Fibroblast of lung (primary cell): ENCODE results near the gene MGAT4A. TPM values are rescaled to one million over a fixed set of nuclear protein-coding genes. Genes with fewer than 3 reads are reported as not detected.

Source experiments
- DNase-seq, 2 donors: peaks; one replicate each; pipeline versions ENCODE4 v3.0.0 to v3.0.0-alpha.2; 2010; ENCODE audit warnings: low read depth in 2 of 2
- H2AFZ ChIP-seq: 2 replicates; pipeline ENCODE4 v1.5.1; 2012; ENCODE audit warnings: low read length, control low read depth, inconsistent platforms
- H3K27ac ChIP-seq: 2 replicates; pipeline ENCODE4 v1.5.1; 2011; ENCODE audit warnings: low read length, control low read depth; ENCODE audit not compliant: insufficient read depth
- H3K27me3 ChIP-seq: 2 replicates; pipeline ENCODE4 v1.5.1; 2011; ENCODE audit warnings: mild to moderate bottlenecking, low read length; ENCODE audit not compliant: control insufficient read depth, insufficient read depth
- H3K36me3 ChIP-seq: 2 replicates; pipeline ENCODE4 v1.5.1; 2011; ENCODE audit warnings: low read length; ENCODE audit not compliant: control insufficient read depth, insufficient read depth
- H3K4me1 ChIP-seq: 2 replicates; pipeline ENCODE4 v1.5.1; 2011; ENCODE audit warnings: low read length; ENCODE audit not compliant: control insufficient read depth, insufficient read depth; ENCODE audit errors: extremely low read depth
- H3K4me2 ChIP-seq: 2 replicates; pipeline ENCODE4 v1.5.1; 2011; ENCODE audit warnings: low read length, control low read depth; ENCODE audit not compliant: insufficient read depth; ENCODE audit errors: extremely low read depth
- H3K4me3 ChIP-seq, 4 experiments: fragments of 200-600 bp in 1 of 4; sonication (generic) in 1 of 4; replicated peaks in 1 of 4; 2 replicates each; pipeline ENCODE4 v1.5.1; 2011 to 2016; ENCODE audit warnings: low read length in 4 of 4, low read depth in 3 of 4, mild to moderate bottlenecking in 3 of 4, control low read depth in 2 of 4, inconsistent platforms in 1 of 4, mixed read lengths in 1 of 4; ENCODE audit not compliant: insufficient read depth in 1 of 4; ENCODE audit errors: control extremely low read depth in 1 of 4
- H3K79me2 ChIP-seq: 2 replicates; pipeline ENCODE4 v1.5.1; 2012; ENCODE audit warnings: mild to moderate bottlenecking, low read length, inconsistent platforms; ENCODE audit not compliant: control insufficient read depth, insufficient read depth
- H3K9ac ChIP-seq: 2 replicates; pipeline ENCODE4 v1.5.1; 2011; ENCODE audit warnings: mild to moderate bottlenecking, low read length, control low read depth; ENCODE audit not compliant: insufficient read depth
- H3K9me3 ChIP-seq: 2 replicates; pipeline ENCODE4 v1.5.1; 2012; ENCODE audit warnings: low read depth, low read length; ENCODE audit not compliant: control insufficient read depth, insufficient read depth
- H4K20me1 ChIP-seq: 2 replicates; pipeline ENCODE4 v1.5.1; 2011; ENCODE audit warnings: low read length; ENCODE audit not compliant: control insufficient read depth, insufficient read depth; ENCODE audit errors: extremely low read depth
- CTCF ChIP-seq, 2 donors: IDR thresholded peaks in 1 of 2; conservative IDR thresholded peaks in 1 of 2; 1 replicate in 1 of 2; 2 replicates in 1 of 2; pipeline ENCODE4 v1.5.1; 2011 to 2012; ENCODE audit warnings: low read length in 2 of 2, control low read depth in 1 of 2, inconsistent platforms in 1 of 2, low read depth in 1 of 2, mild to moderate bottlenecking in 1 of 2
- EZH2 ChIP-seq: IDR thresholded peaks from 2 replicates; pipeline ENCODE4 v1.5.1; 2012; ENCODE audit warnings: low read length, control low read depth, mild to moderate bottlenecking; ENCODE audit errors: missing control alignments
- polyA plus RNA-seq, 2 donors: library from polyadenylated mRNA; depleted of rRNA in 1 of 2; stranded (reverse) in 1 of 2; unstranded in 1 of 2; fragments of >200 nt; gene quantifications; 2 replicates each; pipeline ENCODE4 v1.2.1, GENCODE V29; 2011 to 2012; ENCODE audit warnings: missing spikeins in 1 of 2
- total RNA-seq: library from RNA; depleted of rRNA; stranded (reverse); fragments of >200 nt; gene quantifications from 2 replicates; pipeline ENCODE4 v1.2.1, GENCODE V29; 2014

The MGAT4A gene
- total and polyA plus RNA-seq, 2 donors (not counting 1 experiment from before 2014, with no cell fraction given) = 0.10 to 0.17 TPM

GRCh38 chr2:98589489-98589888 lies 141.4 kb downstream of the MGAT4A start:
- Histone ChIP-seq H3K4me2 (no peak overlapping the region), H3K27ac (no peak overlapping the region), H2AFZ (no peak overlapping the region), H3K27me3 (no peaks in the 10 kb centered on the region), H3K4me1 (no peaks in the 10 kb centered on the region), H3K79me2 (no peaks in the 10 kb centered on the region), H3K4me3 (no peak overlapping the region), H3K9ac (no peak overlapping the region), H4K20me1 (no peaks in the 10 kb centered on the region), H3K36me3 (no peaks in the 10 kb centered on the region), H3K9me3 (no peaks in the 10 kb centered on the region)
- TF ChIP-seq CTCF (conservative IDR thresholded peaks at IDR 0.05 in 1 of 2, IDR thresholded peaks at IDR 0.05 in 1 of 2; ENCODE audit: low read depth in 1 of 2, low read length in 2 of 2) = no peak
- TF ChIP-seq EZH2 = no peak
- DNase-seq = no peak

GRCh38 chr2:98588880-98589431 lies 142.0 kb downstream of the MGAT4A start:
- TF ChIP-seq CTCF (conservative IDR thresholded peaks at IDR 0.05 in 1 of 2, IDR thresholded peaks at IDR 0.05 in 1 of 2; ENCODE audit: low read depth in 1 of 2, low read length in 2 of 2) = no peak
- TF ChIP-seq EZH2 = no peak
- H2AFZ ChIP-seq = no peak overlapping the region
- no peaks in the 10 kb centered on the region for H3K9me3 ChIP-seq
- no peaks in the 10 kb centered on the region for H3K79me2 ChIP-seq
- H3K4me1 ChIP-seq = no peaks in the 10 kb centered on the region
- H3K4me3 ChIP-seq = no peak overlapping the region
- H3K27ac ChIP-seq = no peak overlapping the region
- no peak overlapping the region for H3K4me2 ChIP-seq
- H3K9ac ChIP-seq = no peak overlapping the region
- no peaks in the 10 kb centered on the region for H3K36me3 ChIP-seq
- H4K20me1 ChIP-seq = no peaks in the 10 kb centered on the region
- DNase-seq = no peak
- no peaks in the 10 kb centered on the region for H3K27me3 ChIP-seq

GRCh38 chr2:98586551-98587140 lies 144.3 kb downstream of the MGAT4A start:
- Histone ChIP-seq H4K20me1 (no peaks in the 10 kb centered on the region), H3K4me2 (no peak overlapping the region), H2AFZ (no peak overlapping the region), H3K9ac (no peak overlapping the region), H3K79me2 (no peaks in the 10 kb centered on the region), H3K27ac (no peak overlapping the region), H3K9me3 (no peaks in the 10 kb centered on the region), H3K4me1 (no peaks in the 10 kb centered on the region), H3K36me3 (no peaks in the 10 kb centered on the region), H3K27me3 (no peaks in the 10 kb centered on the region), H3K4me3 (no peak overlapping the region)
- no peak for DNase-seq
- TF ChIP-seq EZH2 = no peak
